NCI-H187 (cell line): ENCODE results near the gene RPEL1.
A peak's percentile ranks its signal among the peaks of the same experiment; 100 is the strongest.

Experiments used
- DNase-seq, 2 experiments: peaks; one replicate each; lab custom pipeline; 2025; lab: John Stamatoyannopoulos, UW

Gene RPEL1

DNA sequence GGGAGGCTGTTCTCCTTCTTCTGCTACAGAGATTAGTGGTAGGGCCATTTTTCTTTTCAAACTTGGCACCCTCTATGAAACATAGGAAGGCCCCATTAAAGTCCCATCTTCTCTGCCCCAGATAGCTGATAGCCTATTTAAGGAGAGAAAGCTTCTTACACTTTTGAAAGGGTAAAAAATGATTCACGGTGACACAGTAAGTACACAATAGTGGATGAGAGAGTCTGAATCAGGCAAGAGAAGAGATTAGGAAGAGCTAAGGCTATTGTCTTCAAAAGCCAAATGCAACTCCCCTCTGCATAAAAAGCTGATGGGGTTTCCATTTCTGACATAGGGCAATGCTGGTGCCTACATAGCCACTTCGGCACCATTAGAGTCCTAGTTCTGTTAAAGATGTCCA, 34.8 kb downstream of the RPEL1 start:
- no peak for DNase-seq

- DNase-seq: peak; percentile 26 to 70
Measured at GRCh38 chr10:103281753-103282152, 36.1 kb downstream of the RPEL1 start.

- no peak for DNase-seq
Measured at GRCh38 chr10:103282961-103283360, 37.3 kb downstream of the RPEL1 start.

DNA sequence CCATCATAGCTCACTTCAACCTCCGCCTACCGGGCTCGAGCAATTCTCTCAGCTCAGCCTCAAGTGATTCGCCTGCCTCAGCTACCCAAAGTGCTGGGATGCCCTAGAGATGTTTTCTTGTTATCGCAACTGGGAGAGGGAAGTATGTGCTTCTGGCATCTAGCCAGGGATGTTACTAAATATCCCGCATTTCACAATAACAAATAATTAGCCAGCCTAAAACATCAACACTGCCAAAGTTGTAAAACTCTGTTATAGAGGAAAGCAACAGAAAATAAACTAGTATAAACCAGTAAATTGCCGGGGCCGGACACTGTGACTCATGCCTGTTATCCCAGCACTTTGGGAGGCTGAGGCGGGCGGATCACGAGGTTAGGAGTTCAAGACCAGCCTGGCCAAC, 38.5 kb downstream of the RPEL1 start:
- DNase-seq: no peak

DNA sequence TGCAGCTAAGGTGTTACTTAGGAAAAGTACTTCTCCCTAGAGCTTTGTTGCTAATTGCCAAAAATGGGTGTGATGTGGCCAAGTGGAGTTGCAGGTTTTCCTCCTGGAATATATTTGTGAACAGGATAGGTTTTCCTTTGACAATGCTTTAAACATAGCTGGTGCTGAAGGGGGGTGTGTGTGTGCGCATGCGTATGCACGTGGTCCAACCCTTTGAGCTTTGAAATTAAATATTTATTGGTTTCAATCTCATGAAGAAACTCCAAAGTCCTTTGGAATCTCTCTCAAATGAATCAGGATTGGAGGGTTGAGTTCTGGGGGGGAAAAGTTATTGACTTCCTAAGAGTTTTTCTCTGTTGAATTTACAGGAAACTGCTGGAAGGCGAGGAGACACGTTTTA, 42.3 kb downstream of the RPEL1 start:
- no peak for DNase-seq

DNA sequence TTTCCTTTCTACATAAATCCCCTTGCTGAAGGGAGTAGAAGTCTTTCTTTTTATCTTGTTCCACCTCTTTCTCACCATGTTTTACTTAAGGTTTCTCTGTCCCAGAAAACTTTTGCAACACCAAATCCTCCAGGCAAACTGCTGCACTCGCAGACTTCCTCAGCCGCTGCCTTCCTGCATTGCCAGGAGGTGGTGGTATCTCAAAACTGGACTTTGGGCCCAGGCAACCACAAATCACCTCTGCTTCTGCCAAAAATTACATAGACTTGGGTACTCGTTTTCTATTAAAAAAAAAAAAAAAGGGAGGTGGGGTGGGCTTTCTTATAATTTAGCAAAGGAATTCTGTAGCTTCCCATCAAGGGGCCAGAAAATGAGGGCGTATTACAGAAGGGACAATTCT, 45.9 kb downstream of the RPEL1 start:
- DNase-seq: no peak

GRCh38 chr10:103295374-103296015, 49.8 kb downstream of the RPEL1 start:
- DNase-seq: no peak
